ENCODE results near the gene CTXN2.

CTXN2 gene

GRCh38 chr15:48250640-48251076 is 59.2 kb downstream of the CTXN2 start:
- POLR2A ChIA-PET (ENCODE audit: low non-redundant PET): no interaction called here

GRCh38 chr15:48253172-48253571 is 61.7 kb downstream of the CTXN2 start:
- CTCF ChIA-PET: no interaction called here
- H3K27ac ChIP-seq: no peak overlapping the region
- no peak for TF ChIP-seq CTCF (conservative IDR thresholded peaks at IDR 0.05; ENCODE audit: low read depth)
- no peak for DNase-seq (ENCODE audit: low spot score)
- POLR2A ChIA-PET (ENCODE audit: low non-redundant PET): no interaction called here

More at GRCh38 chr15:48250640-48251076, 59.2 kb downstream of the CTXN2 start:
- DNase-seq (ENCODE audit: low spot score): peak; percentile 54
- no peak overlapping the region for H3K27ac ChIP-seq
- CTCF ChIA-PET: interaction anchor here (0.6 to 0.9 kb wide), 5 partner anchors 35 to 985 kb away, joined by 3 to 4 read pairs (median 3); no protein-coding TSS in a partner anchor
- TF ChIP-seq CTCF (conservative IDR thresholded peaks at IDR 0.05; ENCODE audit: low read depth): peak; percentile 83
